Measurements from ENCODE around the gene NOC2L. TPM values are rescaled to one million over a fixed set of nuclear protein-coding genes. Genes with fewer than 3 reads are reported as not detected.
A peak's percentile ranks its signal among the peaks of the same experiment; 100 is the strongest.

Gene NOC2L
- total and polyA plus RNA-seq, 9 of the 15 experiments (the other 6 are each of a cell fraction or from before 2014, with no cell fraction given): 4.0 to 410 (median 200) TPM

- no peak overlapping the region for H3K9ac ChIP-seq (ENCODE audit: insufficient read depth in 1 of 2, low read depth in 2 of 2, low read length in 2 of 2)
- no TSS peak for BruUV-seq (replicated peaks)
- H3K27me3 ChIP-seq (ENCODE audit: control insufficient read depth in 2 of 2, insufficient read depth in 2 of 2, low read length in 2 of 2): peaks cover 0 to 5% of the 10 kb centered on the region in 2 experiments; a peak in 1 of 5 replicates
- peaks cover 12% of the 10 kb centered on the region for H4K20me1 ChIP-seq (replicated peaks; ENCODE audit: control insufficient read depth, insufficient read depth, low read length)
- no peaks in the 10 kb centered on the region for H3K9me3 ChIP-seq (replicated peaks; ENCODE audit: control insufficient read depth, insufficient read depth, low read depth, low read length)
- H3K4me2 ChIP-seq (ENCODE audit: insufficient read depth, low read length): no peak overlapping the region
- ChIA-PET POLR2A (interaction anchor here (0.6 kb wide), 1 partner anchor 18 kb away, joined by 3 read pairs; no protein-coding TSS in a partner anchor), CTCF (ENCODE audit: low intra/inter-chr PET ratio) (no interaction called here)
- DNase-seq (ENCODE audit: extremely low read depth in 1 of 4, low spot score in 3 of 4): no peak
- H3K4me1 ChIP-seq (replicated peaks in 1 of 2; ENCODE audit: control insufficient read depth in 2 of 2, insufficient read depth in 2 of 2, low read length in 2 of 2): peaks cover 19 to 71% of the 10 kb centered on the region in 2 experiments
- TF ChIP-seq GATAD2B (IDR thresholded peaks at IDR 0.05; ENCODE audit: borderline replicate concordance) (no peak), ELF4 (CRISPR knock-in tag; IDR thresholded peaks at IDR 0.05) (no peak), ZKSCAN8 (CRISPR knock-in tag; IDR thresholded peaks at IDR 0.05) (no peak), PCBP1 (IDR thresholded peaks at IDR 0.05; ENCODE audit: low read depth, low read length, poor library complexity, severe bottlenecking) (peak; percentile 26), ERF (CRISPR knock-in tag; IDR thresholded peaks at IDR 0.05) (no peak), CBX3 (IDR thresholded peaks at IDR 0.05; ENCODE audit: borderline replicate concordance in 1 of 2, low read length in 2 of 2) (no peak), GABPA (tag; conservative IDR thresholded peaks at IDR 0.05; ENCODE audit: low read depth) (no peak)
- TF ChIP-seq, protein P1, sequence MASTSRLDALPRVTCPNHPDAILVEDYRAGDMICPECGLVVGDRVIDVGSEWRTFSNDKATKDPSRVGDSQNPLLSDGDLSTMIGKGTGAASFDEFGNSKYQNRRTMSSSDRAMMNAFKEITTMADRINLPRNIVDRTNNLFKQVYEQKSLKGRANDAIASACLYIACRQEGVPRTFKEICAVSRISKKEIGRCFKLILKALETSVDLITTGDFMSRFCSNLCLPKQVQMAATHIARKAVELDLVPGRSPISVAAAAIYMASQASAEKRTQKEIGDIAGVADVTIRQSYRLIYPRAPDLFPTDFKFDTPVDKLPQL (IDR thresholded peaks at IDR 0.05; ENCODE audit: extremely low read depth, insufficient read length): no peak
- in situ Hi-C loops (cut with MboI): no loop called here
- H3K4me3 ChIP-seq: no peak overlapping the region
- no peak overlapping the region for H3K27ac ChIP-seq (ENCODE audit: extremely low read depth, low read depth, low read length)
- H3K36me3 ChIP-seq (ENCODE audit: control insufficient read depth, insufficient read depth, low read length): no peaks in the 10 kb centered on the region
- 90% methylated on average over 2 of the region's 16 CpGs for whole genome bisulfite sequencing (ENCODE audit: insufficient coverage, low coverage, missing lambda C conversion rate)
- intact Hi-C loops (cut with micrococcal nuclease): no loop called here
- FAIRE-seq: no peak
- no peaks in the 10 kb centered on the region for H3K79me2 ChIP-seq (ENCODE audit: control insufficient read depth, insufficient read depth, low read length)
- H3K9me1 ChIP-seq (ENCODE audit: control insufficient read depth, insufficient read depth, low read length): no peaks in the 10 kb centered on the region
- ATAC-seq: no peak
- H2AFZ ChIP-seq (ENCODE audit: low read depth, low read length): no peak overlapping the region
These were observed 50.4 kb downstream of the NOC2L start for GRCh38 chr1:908661-909060.
